Ammon's horn (tissue), 1 donor: ENCODE measurements around the gene TMPRSS11D.

Source experiments
- DNase-seq: peaks from one replicate; pipeline ENCODE4 v3.0.0-alpha.2; 2016; ENCODE audit warnings: low spot score

Gene TMPRSS11D

DNA sequence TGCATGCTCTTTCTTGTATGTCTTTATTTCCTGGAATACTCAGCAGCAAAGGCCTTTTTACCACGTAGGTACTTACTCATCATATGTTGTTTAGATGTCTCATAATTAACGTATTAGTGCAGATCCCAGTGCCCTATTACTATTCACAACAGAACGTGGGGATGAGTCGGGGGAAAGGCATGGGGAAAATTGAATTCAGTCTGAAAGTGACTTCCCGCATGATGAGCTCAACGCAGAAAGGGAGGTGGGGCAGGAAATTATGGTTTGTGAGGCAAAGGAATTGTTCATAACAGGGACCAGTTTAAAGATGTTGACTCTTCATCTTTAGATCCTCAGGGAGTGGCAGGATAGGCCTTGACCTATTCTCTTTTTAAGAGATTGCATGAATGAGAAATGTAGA is 2.0 kb upstream of the TMPRSS11D start:
- no peak for DNase-seq

DNA sequence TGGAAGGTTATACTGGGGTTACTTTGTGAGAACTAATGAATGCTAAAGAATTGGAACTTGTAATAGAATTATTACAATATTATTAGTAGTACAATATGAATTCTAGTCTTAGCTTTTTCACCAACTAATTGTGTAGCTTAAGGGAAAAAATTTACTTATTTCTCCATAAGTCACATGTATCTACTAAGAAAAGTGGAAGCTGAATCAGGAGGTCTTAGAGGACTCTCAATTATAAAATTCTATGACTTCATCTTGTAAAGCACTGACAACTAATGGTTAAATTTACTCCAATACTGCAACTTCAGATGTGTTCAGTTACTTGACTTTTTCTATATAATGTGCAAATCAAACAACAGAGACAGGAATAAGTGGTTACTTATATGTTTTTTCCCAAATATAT is 899 bp upstream of the TMPRSS11D start:
- DNase-seq, result no peak

DNA sequence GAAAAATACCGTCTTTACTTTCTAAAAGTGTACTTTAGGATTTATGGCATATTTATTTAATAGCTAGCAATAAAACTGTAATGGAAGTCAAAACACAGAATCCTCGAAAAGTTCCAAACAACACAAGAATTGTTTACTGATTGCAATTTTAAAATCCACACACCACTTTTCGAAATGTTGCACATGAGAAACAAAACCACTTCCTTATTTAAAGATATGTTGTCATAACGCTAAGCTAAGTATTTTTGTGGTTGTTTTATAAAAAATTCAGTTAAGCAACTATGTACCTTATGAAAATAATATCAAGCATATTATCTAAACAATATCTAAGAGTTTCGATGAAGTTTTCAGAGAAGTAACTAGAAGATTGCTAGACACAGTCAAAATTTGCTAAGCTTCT is 344 bp downstream of the TMPRSS11D start:
- DNase-seq, result no peak

DNA sequence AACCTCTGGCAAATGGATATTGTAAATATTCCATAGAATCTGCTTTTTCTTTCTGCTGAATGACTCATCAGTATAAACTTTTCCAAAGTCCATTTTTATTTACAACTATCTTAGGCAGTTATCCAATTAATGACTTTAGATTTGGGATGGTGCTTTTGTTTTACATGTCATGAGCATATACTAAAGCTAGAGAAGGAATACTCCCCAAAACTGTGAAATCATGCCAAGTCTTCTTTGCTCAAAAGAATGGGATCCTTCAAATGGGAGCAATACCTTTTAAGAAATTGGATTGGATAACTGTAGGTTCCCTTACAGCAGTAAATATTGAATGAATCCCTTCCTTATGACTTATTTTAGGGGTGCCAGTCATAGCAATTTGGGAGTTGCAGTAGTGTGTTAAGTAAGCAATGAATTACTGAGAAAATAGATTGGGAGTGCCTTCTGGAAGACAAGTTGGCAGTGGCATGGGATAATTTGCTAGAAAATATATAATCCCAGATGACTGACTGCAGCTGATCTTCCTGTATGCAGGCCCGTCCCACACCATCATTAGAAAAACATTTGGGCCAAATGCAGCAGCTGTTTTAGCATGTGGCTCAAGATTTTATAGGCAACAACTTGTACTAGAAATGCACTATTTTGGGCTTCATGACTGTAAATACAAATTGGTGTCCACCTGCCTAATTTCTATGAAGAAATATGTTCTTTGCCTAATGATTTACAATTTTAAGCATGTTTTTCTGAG is 2.8 kb downstream of the TMPRSS11D start:
- DNase-seq, result peak; percentile 21

DNA sequence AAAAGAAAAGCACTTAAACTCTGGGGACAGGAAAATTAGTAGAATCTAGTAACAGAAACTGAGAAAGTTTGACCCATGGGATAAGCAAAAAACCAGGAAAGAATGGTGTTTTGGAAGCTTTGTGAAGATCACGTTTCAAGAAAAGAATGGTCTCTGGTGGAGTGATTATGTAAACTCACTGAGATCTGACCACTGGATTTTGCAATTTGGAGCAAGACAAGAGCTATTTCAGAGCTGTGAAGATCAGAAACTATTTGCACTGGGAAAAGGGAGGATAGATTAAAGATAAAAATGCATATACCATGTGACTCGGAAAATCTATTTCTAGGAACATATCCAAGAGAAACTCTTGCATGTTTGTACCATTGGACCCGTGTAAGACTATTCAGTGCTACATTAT is 4.3 kb downstream of the TMPRSS11D start:
- no peak for DNase-seq

DNA sequence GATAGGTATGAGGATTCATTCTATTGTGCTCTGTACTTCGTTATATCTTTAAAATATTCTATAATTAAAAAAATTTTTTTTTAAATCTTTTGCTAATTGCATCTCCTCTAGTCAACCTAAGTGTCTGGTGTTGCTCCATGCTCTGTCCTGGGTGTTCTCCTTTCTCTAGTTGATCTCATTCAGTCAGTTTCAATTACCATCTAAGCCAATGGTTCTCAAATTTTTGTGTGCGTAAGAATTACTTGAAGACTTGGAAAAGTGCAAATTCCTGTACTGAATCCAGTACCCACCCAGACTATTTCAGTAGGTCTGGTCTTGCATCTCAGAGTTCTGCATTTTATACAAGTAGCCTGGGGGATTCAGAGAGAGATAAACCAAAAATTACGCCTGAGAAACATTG is 6.7 kb downstream of the TMPRSS11D start:
- DNase-seq, result no peak

DNA sequence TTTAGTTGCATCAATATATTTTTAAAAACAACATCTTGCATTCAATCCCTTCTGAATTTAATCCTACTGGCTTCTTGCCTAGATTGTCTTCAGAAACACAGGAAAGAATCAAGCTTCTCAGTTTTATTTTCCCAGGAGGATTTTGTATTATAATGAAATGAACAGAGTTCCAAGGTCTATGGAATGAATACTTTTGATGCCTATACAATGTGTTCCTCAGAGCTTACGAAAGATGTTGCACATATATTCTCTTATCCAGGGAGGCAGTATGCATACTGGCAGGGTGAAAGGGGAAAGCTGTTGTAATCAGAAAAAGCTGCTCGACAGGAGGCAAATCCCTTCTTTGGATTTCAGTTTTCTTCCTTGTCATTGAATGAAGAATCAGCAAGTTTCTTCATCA is 8.8 kb downstream of the TMPRSS11D start:
- no peak for DNase-seq

DNA sequence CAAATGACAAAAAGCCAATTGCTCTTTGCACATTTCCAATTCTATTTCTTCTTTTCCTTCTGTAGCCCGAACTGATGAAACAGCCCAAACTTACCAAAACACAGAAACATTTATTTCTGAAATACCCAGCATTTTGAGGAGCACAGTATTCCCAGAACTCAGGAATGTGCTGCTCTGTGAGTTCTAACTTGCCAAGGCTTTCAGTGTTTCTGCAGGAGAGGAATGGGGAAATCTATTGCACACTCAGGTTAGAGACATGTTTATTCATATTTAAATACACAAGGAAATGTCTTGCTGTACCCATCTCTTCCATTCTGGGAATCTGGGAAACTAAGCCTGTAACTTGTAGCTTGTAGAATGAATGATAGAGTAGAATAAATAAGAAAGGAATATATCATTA is 10.7 kb downstream of the TMPRSS11D start:
- DNase-seq, result no peak

DNA sequence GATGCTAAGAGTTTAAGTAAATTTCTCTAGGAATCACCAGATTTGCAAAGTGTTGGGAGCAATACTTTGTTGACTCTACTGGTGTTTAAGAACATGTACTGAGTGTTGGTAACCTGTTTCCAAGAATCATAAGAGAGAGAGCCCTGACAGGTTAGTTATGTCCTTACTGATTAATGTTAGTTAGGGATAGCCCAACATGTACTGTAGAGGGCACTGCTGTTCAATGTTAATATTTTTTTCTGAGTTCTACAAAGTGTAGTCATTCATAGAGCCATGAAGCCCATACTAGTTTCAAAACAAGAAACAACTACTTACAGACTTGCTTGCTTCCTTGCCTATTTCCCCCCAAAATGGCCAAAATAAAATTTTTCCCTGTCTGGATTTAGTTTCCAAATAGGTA is 11.9 kb downstream of the TMPRSS11D start:
- peak; percentile 21 for DNase-seq

DNA sequence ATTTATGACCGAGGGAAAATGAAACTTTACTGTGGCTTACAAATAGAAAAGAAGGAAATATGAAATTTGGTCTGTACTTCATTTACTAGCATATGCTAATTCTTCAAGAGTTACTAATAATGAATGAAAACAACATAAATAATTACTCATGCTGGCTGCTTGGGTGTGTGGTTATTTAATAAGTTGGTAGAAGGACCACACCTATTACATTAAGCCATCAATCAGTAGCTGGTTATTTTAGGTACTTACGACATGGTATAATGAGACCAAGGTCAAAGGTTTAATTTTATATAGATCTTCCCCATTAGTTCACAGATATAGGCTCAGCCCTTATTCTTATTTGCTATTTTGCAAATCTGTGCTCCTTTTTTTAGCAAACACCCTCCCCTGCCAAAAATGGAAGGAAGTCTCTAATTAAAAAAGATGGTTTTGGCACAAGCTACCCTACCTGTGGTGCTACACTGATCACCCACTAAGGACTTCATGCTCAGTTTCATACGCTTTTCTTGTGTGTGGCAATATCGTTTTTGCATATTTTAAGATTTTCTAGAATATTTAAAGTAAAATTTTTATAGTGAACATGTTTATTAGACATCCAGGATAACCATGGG is 14.1 kb downstream of the TMPRSS11D start:
- no peak for DNase-seq

DNA sequence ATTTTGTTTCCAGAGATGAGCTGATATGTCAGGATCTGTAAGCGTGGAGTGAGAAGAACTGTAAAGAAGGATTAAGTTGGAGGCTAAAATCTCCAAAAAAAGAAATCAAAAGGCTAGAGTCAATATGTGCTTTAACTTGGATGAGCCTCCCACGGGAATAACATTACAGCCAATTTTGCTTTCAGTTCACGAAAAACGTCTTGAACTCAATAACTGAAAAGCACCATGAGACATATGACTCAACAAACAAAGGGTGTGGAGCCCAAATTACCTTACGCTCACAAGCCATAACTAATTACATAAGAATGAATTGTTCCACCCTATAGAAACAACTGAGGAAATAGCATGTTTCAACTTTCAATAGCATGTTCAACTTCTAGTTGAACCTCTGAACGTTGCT is 22.3 kb downstream of the TMPRSS11D start:
- DNase-seq, result no peak

DNA sequence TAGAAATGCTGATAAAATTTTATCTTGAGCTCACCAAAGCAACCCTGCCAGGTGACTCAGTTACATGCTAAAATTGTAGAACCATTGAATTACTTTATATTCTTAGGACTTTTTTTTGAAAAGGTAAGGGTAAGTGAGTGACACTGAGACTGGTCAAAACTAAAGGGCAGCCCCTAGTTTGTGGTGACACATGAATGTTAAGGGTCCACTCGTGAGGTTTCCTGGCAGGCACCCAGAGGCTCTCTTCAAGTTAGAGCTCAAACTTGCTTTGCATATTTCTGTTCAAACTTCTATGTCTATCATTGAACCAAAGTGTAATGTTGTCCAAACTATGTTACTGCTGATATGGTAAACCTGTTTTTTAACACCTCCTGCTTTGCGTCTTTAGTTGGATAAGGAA is 30.5 kb downstream of the TMPRSS11D start:
- no peak for DNase-seq

DNA sequence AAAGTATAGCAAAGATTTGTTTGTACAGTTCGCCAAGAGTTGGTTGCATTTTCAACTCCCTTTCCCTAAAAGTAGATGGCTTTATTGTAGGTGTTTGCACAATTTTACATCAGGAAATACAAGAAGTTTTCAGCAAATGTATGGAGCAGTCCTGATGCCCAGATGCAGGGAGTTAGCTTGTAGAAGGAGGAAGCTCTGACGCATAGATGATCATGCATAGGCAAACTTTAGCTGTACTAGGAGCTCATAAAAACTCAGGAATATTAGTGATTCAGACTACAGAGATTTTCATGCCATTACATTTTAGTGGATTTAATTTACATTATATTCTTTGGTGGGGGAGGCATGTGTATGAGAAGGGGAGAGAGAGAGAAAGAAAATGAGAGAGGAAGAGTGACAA is 62.9 kb downstream of the TMPRSS11D start:
- DNase-seq, result no peak

DNA sequence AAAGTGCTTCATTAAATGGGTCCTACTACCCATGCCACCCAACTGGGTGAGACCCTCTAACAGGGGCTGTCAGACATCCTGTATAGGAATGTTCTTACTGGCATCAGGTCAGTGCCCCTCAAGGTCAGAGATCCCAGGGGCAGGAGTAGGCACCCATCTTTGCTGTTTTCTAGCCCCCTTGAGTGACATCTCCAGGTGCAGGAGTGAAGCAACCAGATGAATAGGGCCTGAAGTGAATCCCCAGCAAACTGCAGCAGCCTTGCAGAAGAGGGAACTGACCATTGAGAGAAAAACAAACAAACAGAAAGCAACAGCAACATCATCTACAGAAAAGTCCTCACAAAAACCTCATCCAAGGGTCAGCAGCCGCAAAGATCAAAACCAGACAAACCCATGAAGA is 73.8 kb downstream of the TMPRSS11D start:
- no peak for DNase-seq

DNA sequence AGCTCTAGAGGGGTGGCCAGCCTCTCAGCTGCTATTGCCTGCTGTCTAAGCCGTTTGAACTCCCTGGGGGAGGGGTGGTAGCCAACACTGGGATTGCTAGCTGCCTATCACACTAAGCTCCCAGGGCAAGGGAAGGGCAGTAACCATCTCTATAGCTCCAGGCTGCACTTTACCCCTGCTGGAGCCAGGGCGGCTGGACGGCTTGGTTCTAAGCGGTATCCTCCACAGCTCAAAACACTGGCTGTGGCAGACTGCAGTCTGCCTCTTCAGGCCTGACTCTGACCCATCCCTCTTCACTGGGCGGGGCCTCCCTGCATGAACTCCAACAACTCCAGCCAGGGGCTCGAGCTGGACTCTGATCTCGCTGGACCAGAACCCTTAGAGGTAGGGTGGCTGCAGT is 74.3 kb downstream of the TMPRSS11D start:
- DNase-seq, result no peak

DNA sequence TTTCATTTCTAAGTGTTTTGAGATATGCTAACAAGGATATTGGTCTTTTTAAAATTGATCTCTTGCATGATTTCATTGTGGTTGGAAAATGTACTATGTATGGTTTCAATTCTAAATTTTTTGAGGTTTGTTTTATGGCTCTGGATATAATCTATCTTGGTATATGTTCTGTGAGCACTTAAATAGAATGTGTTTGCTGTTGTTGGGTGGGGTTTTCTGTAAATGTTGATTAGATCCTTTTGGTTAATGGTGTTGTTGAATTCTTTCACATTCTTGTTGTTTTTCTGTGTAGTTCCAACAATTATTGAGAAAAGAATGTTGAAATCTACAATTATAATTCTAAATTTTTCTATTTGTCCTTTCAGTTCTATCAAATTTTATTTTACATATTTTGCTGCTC is 87.0 kb downstream of the TMPRSS11D start:
- DNase-seq, result no peak

DNA sequence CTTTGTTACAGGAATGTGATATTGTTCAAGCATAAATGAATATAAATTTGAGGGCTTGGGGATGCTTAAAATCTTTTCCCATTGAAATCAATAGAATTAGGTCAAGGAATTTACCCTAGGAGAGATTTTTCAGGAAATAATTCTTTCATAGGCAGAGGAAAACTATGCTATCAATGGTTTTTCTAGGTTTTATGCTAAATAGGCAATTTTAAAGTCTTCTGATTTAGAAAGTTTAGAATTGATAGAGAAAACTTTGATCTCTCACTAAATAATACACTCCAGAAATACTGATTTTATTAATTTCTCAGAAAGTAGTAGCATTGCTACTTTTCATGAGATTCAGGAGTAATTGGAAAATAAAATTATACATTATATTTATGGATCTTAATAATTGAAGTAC is 93.1 kb downstream of the TMPRSS11D start:
- no peak for DNase-seq

DNA sequence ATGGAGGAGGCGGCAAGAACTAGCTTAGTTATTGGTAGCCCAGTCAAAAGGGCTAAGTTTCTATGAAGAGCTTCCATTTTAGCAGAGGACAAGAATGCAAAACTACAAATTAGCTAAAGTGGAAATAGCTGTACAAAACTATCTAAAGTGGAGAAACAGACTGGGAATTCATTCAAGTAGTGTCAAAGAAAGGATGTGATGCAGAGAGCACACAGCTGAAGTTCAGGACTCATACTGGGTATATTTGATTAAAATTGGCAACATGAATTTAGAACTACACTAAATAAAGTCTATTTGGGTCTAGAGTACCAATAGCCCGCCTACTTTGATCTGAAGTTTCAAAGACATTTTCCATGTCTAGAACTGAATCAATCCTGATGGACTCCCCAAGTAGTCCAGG is 96.5 kb downstream of the TMPRSS11D start:
- DNase-seq, result no peak

DNA sequence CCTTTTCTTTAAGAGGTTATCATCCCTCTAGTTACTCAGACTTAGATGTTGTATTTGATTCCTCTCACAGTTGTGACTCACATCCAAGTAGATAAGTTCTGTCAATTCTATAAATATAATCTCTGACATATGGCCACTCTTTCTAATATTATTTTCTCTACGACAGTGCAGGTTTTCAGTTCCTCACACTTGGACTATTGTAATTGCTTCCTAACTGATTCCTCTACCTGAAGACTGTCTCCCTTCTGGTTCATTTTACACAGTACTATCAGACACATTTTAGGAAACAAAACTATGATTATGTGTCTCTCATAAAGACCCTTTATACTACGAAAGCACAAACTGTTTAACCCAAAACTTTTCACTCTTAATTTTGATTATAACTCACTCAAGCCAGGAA is 98.3 kb downstream of the TMPRSS11D start:
- no peak for DNase-seq

DNA sequence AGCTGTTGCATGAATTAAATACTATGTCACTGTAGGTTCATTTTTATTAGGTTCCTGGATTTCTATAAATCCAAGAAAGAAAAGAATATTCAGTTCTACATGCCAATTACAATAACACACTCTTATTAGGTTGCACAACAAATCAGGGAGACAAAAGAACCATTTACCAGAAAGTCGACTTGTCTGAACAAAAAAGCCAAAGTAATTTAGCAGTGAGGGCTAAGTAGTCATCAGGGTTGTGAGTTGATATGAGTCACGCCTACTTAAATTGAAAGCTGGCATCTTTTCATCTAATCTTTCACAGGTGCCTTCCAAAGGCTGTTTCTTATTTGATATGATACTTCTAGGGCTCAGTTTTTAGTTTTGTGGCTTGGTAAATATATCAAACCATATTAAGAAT is 104.2 kb downstream of the TMPRSS11D start:
- DNase-seq, result no peak

DNA sequence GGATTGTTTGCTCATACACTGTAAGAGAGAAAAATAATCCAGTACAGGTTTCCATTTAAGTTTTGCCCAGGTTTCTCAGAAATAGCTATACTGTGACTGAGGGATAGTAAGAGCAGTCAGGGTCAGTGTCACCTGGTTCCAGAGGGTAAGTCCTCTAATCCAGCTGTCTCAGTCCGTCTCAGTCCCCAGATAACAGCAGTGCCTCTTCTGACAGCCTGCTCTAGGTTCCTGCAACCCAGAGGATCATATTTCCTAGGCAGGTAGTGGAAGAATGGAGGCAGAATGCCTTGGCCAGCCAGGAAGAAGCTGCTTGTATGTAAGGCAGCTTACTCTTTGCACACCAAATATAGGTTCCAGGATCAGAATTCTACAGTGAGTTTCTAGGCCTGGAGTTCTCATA is 107.1 kb downstream of the TMPRSS11D start:
- no peak for DNase-seq
